HepG2 (cell line): ENCODE measurements around the gene P2RX1. TPM values are rescaled to one million over a fixed set of nuclear protein-coding genes. Genes with fewer than 3 reads are reported as not detected.
A peak's percentile ranks its signal among the peaks of the same experiment; 100 is the strongest.

Experiments used
- EEA1 ChIP-seq: sonication (generic); formaldehyde crosslinking; IDR thresholded peaks from 2 replicates; pipeline ENCODE4 v1.5.1; 2020; ENCODE audit warnings: mild to moderate bottlenecking, missing genetic modification reagents, borderline replicate concordance
- FOXP1 ChIP-seq, 2 experiments: fragments of 450-650 bp in 1 of 2; IDR thresholded peaks; 2 replicates each; pipeline ENCODE4 v1.6.1; 2017 to 2018; ENCODE audit warnings: antibody characterized with exemption in 1 of 2
- POLR2AphosphoS2 ChIP-seq: IDR thresholded peaks from 2 replicates; pipeline ENCODE4 v1.6.1; 2011; ENCODE audit warnings: low read depth, low read length, improper control_type of control experiment
- RELA ChIP-seq: sonication (generic); formaldehyde crosslinking; IDR thresholded peaks from 2 replicates; pipeline ENCODE4 v1.4.0; 2020; ENCODE audit warnings: missing genetic modification reagents
- TMF1 ChIP-seq: sonication (generic); formaldehyde crosslinking; IDR thresholded peaks from 2 replicates; pipeline ENCODE4 v1.8.1; 2022; ENCODE audit warnings: low read depth, missing genetic modification reagents
- YEATS2 ChIP-seq: sonication (generic); formaldehyde crosslinking; IDR thresholded peaks from 2 replicates; pipeline ENCODE4 v1.4.0; 2020; ENCODE audit warnings: missing genetic modification reagents, borderline replicate concordance
- ZNF407 ChIP-seq: sonication (generic); formaldehyde crosslinking; IDR thresholded peaks from one replicate; pipeline ENCODE4 v1.5.1; 2020; ENCODE audit warnings: mild to moderate bottlenecking, missing genetic modification reagents; ENCODE audit errors: not compliant biosample characterization
- ZNF572 ChIP-seq: sonication (generic); formaldehyde crosslinking; IDR thresholded peaks from 2 replicates; pipeline ENCODE4 v1.5.1; 2020; ENCODE audit warnings: mild to moderate bottlenecking, missing genetic modification reagents
- ZNF788 ChIP-seq: sonication (generic); formaldehyde crosslinking; IDR thresholded peaks from 2 replicates; pipeline ENCODE4 v1.5.0; 2020; ENCODE audit warnings: mild to moderate bottlenecking, missing genetic modification reagents, borderline replicate concordance
- ZNF839 ChIP-seq: sonication (generic); formaldehyde crosslinking; IDR thresholded peaks from 2 replicates; pipeline ENCODE4 v1.4.0; 2020; ENCODE audit warnings: missing genetic modification reagents, mild to moderate bottlenecking, borderline replicate concordance
- ZNF883 ChIP-seq: sonication (generic); formaldehyde crosslinking; IDR thresholded peaks from 2 replicates; pipeline ENCODE4 v1.5.1; 2020; ENCODE audit warnings: mild to moderate bottlenecking, missing genetic modification reagents; ENCODE audit errors: not compliant biosample characterization
- ZSCAN31 ChIP-seq: sonication (generic); formaldehyde crosslinking; IDR thresholded peaks from 2 replicates; pipeline ENCODE4 v1.5.0; 2020; ENCODE audit warnings: low read depth, mild to moderate bottlenecking, missing genetic modification reagents
- polyA plus RNA-seq, 8 experiments: library from polyadenylated mRNA; depleted of rRNA in 3 of 8; stranded (reverse) in 7 of 8; unstranded in 1 of 8; fragments of >200 nt; fragmentation: Illumina TruSeq in 4 of 8; extraction: Trizol in 4 of 8; gene quantifications; 2 replicates each; pipeline versions ENCODE4 v1.2.1 to v1.2.3, GENCODE V29; 2011 to 2016; ENCODE audit warnings: low read depth in 4 of 8, missing spikeins in 1 of 8, mixed read lengths in 1 of 8; ENCODE audit not compliant: insufficient read depth in 1 of 8
- total RNA-seq, 5 experiments: library from RNA; depleted of rRNA; stranded (reverse); fragments of >200 nt; fragmentation: Illumina TruSeq; extraction: Trizol; gene quantifications; 2 replicates each; pipeline ENCODE4 v1.2.3, GENCODE V29; 2016; ENCODE audit warnings: low read depth in 1 of 5
- TF ChIP-seq, protein P1 (sequence below): IDR thresholded peaks from 2 replicates; pipeline ENCODE4 v1.6.1; 2016
- TF ChIP-seq, protein P2 (sequence below): sonication (generic); formaldehyde crosslinking; IDR thresholded peaks from 2 replicates; pipeline ENCODE4 v1.5.0; 2020; ENCODE audit warnings: mild to moderate bottlenecking, missing genetic modification reagents
- TF ChIP-seq, protein P3 (sequence below): sonication (generic); formaldehyde crosslinking; IDR thresholded peaks from 2 replicates; pipeline ENCODE4 v1.4.0; 2020; ENCODE audit warnings: missing genetic modification reagents, low read depth, mild to moderate bottlenecking, borderline replicate concordance

P2RX1 gene
- total and polyA plus RNA-seq, 2 of the 13 experiments (the other 11 are each of a cell fraction or from before 2014, with no cell fraction given), result 0.04 to 0.50 TPM

GRCh38 chr17:3907483-3908216 lies 8.6 kb downstream of the P2RX1 start (continued):
- peak; percentile 68 for TF ChIP-seq ZNF407 (CRISPR knock-in tag)
- TF ChIP-seq ZNF788, result no peak
- no peak for TF ChIP-seq FOXP1 (IDR thresholded peaks at IDR 0.05)
- no peak for TF ChIP-seq FOXP1 (CRISPR knock-in tag; IDR thresholded peaks at IDR 0.05)
- TF ChIP-seq YEATS2 (CRISPR knock-in tag), result no peak
- TF ChIP-seq, protein P1, sequence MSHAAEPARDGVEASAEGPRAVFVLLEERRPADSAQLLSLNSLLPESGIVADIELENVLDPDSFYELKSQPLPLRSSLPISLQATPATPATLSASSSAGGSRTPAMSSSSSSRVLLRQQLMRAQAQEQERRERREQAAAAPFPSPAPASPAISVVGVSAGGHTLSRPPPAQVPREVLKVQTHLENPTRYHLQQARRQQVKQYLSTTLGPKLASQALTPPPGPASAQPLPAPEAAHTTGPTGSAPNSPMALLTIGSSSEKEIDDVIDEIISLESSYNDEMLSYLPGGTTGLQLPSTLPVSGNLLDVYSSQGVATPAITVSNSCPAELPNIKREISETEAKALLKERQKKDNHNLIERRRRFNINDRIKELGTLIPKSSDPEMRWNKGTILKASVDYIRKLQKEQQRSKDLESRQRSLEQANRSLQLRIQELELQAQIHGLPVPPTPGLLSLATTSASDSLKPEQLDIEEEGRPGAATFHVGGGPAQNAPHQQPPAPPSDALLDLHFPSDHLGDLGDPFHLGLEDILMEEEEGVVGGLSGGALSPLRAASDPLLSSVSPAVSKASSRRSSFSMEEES (CRISPR knock-in tag), result peak; percentile 86
- TF ChIP-seq, protein P2, sequence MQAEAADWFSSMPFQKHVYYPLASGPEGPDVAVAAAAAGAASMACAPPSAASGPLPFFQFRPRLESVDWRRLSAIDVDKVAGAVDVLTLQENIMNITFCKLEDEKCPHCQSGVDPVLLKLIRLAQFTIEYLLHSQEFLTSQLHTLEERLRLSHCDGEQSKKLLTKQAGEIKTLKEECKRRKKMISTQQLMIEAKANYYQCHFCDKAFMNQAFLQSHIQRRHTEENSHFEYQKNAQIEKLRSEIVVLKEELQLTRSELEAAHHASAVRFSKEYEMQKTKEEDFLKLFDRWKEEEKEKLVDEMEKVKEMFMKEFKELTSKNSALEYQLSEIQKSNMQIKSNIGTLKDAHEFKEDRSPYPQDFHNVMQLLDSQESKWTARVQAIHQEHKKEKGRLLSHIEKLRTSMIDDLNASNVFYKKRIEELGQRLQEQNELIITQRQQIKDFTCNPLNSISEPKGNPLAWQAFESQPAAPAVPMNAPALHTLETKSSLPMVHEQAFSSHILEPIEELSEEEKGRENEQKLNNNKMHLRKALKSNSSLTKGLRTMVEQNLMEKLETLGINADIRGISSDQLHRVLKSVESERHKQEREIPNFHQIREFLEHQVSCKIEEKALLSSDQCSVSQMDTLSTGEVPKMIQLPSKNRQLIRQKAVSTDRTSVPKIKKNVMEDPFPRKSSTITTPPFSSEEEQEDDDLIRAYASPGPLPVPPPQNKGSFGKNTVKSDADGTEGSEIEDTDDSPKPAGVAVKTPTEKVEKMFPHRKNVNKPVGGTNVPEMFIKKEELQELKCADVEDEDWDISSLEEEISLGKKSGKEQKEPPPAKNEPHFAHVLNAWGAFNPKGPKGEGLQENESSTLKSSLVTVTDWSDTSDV, result no peak
- no peak for TF ChIP-seq RELA (CRISPR knock-in tag)
- TF ChIP-seq ZNF572 (CRISPR knock-in tag), result peak; percentile 28; the same call in 1 of the 2 replicates
- TF ChIP-seq ZSCAN31 (CRISPR knock-in tag), result no peak
- TF ChIP-seq ZNF883 (CRISPR knock-in tag), result no peak
- no peak for TF ChIP-seq TMF1 (CRISPR knock-in tag)
- TF ChIP-seq, protein P3, sequence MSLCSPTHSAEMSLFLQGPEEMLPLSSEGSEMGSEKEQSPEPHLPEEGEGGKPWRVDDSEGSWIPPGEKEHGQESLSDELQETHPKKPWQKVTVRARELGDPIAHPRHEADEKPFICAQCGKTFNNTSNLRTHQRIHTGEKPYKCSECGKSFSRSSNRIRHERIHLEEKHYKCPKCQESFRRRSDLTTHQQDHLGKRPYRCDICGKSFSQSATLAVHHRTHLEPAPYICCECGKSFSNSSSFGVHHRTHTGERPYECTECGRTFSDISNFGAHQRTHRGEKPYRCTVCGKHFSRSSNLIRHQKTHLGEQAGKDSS, result no peak
- TF ChIP-seq EEA1 (CRISPR knock-in tag), result no peak
- no peak for TF ChIP-seq ZNF839 (CRISPR knock-in tag)
- TF ChIP-seq POLR2AphosphoS2, result no peak
